Measurements from ENCODE around the gene SLC38A4. TPM values are rescaled to one million over a fixed set of nuclear protein-coding genes. Genes with fewer than 3 reads are reported as not detected.

Gene SLC38A4
- total RNA-seq, 2 donors from 2014 or later = 0.28 to 2.0 TPM

- H3K4me1 ChIP-seq = peaks cover 0 to 14% of the 10 kb centered on the region in 2 donors
- no peak for TF ChIP-seq CTCF (IDR thresholded peaks at IDR 0.05)
- DNase-seq (ENCODE audit: low spot score) = no peak
- H3K27ac ChIP-seq = peak overlapping the region; percentile 61 to 79
- no peaks in the 10 kb centered on the region for H3K9me3 ChIP-seq
- H3K27me3 ChIP-seq = no peaks in the 10 kb centered on the region
- no peaks in the 10 kb centered on the region for H3K36me3 ChIP-seq
- peak overlapping the region; percentile 44 to 52 for H3K4me3 ChIP-seq
Observed at GRCh38 chr12:46831335-46832129, 5.7 kb upstream of the SLC38A4 start.

GRCh38 chr12:46830731-46831334, 5.0 kb upstream of the SLC38A4 start:
- no peak for DNase-seq (ENCODE audit: low spot score)
- H3K27me3 ChIP-seq = no peaks in the 10 kb centered on the region

GRCh38 chr12:46824709-46825108, 1.1 kb downstream of the SLC38A4 start:
- Histone ChIP-seq H3K4me1 (no peaks in the 10 kb centered on the region), H3K9me3 (no peaks in the 10 kb centered on the region), H3K4me3 (no peak overlapping the region), H3K27me3 (no peaks in the 10 kb centered on the region), H3K36me3 (no peaks in the 10 kb centered on the region), H3K27ac (no peak overlapping the region)
- no peak for TF ChIP-seq CTCF (IDR thresholded peaks at IDR 0.05)
- DNase-seq (ENCODE audit: low spot score) = no peak

More at GRCh38 chr12:46830731-46831334, 5.0 kb upstream of the SLC38A4 start:
- TF ChIP-seq CTCF (IDR thresholded peaks at IDR 0.05) = no peak
- H3K36me3 ChIP-seq = no peaks in the 10 kb centered on the region
- peaks cover 0 to 14% of the 10 kb centered on the region in 2 donors for H3K4me1 ChIP-seq
- H3K4me3 ChIP-seq = peak overlapping the region; percentile 44 to 52
- H3K9me3 ChIP-seq = no peaks in the 10 kb centered on the region
- H3K27ac ChIP-seq = peak overlapping the region; percentile 61 to 79

- no peak for TF ChIP-seq CTCF (IDR thresholded peaks at IDR 0.05)
Observed at GRCh38 chr12:46818642-46819041, 7.2 kb downstream of the SLC38A4 start.

GRCh38 chr12:46815809-46816208, 10.0 kb downstream of the SLC38A4 start:
- no peak overlapping the region for H3K4me3 ChIP-seq
- H3K27me3 ChIP-seq = no peaks in the 10 kb centered on the region
- no peaks in the 10 kb centered on the region for H3K36me3 ChIP-seq
- no peak overlapping the region for H3K27ac ChIP-seq
- DNase-seq (ENCODE audit: low spot score) = no peak
- TF ChIP-seq CTCF (IDR thresholded peaks at IDR 0.05) = no peak
- H3K9me3 ChIP-seq = no peaks in the 10 kb centered on the region
- H3K4me1 ChIP-seq = no peaks in the 10 kb centered on the region

More at GRCh38 chr12:46818642-46819041, 7.2 kb downstream of the SLC38A4 start:
- no peak for DNase-seq (ENCODE audit: low spot score)
- Histone ChIP-seq H3K9me3 (no peaks in the 10 kb centered on the region), H3K27me3 (no peaks in the 10 kb centered on the region), H3K27ac (no peak overlapping the region), H3K4me1 (no peaks in the 10 kb centered on the region), H3K4me3 (no peak overlapping the region), H3K36me3 (no peaks in the 10 kb centered on the region)
